ENCODE measurements around the gene ZNF140. TPM values are rescaled to one million over a fixed set of nuclear protein-coding genes. Genes with fewer than 3 reads are reported as not detected.

The ZNF140 gene
- total RNA-seq, 4 donors from 2014 or later: 13.0 to 22.3 (median 15.6) TPM

GRCh38 chr12:133130808-133131128, 50.0 kb downstream of the ZNF140 start:
- Histone ChIP-seq H3K4me1 (peaks cover 0 to 7% (median 0%) of the 10 kb centered on the region in 4 donors), H3K27me3 (no peaks in the 10 kb centered on the region), H3K9me3 (peaks cover 0 to 59% (median 12%) of the 10 kb centered on the region in 4 donors), H3K36me3 (peaks cover 0 to 35% (median 0%) of the 10 kb centered on the region in 3 donors), H3K27ac (peak overlapping the region; percentile 95 to 98 (median 98)), H3K4me3 (peak overlapping the region; percentile 77 to 96 (median 82))
- TF ChIP-seq, protein P1, sequence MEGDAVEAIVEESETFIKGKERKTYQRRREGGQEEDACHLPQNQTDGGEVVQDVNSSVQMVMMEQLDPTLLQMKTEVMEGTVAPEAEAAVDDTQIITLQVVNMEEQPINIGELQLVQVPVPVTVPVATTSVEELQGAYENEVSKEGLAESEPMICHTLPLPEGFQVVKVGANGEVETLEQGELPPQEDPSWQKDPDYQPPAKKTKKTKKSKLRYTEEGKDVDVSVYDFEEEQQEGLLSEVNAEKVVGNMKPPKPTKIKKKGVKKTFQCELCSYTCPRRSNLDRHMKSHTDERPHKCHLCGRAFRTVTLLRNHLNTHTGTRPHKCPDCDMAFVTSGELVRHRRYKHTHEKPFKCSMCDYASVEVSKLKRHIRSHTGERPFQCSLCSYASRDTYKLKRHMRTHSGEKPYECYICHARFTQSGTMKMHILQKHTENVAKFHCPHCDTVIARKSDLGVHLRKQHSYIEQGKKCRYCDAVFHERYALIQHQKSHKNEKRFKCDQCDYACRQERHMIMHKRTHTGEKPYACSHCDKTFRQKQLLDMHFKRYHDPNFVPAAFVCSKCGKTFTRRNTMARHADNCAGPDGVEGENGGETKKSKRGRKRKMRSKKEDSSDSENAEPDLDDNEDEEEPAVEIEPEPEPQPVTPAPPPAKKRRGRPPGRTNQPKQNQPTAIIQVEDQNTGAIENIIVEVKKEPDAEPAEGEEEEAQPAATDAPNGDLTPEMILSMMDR (IDR thresholded peaks at IDR 0.05): no peak
- no peak for TF ChIP-seq POLR2A (IDR thresholded peaks at IDR 0.05)
- DNase-seq: peak in 2 of 3 donors; percentile 57 to 66

DNA sequence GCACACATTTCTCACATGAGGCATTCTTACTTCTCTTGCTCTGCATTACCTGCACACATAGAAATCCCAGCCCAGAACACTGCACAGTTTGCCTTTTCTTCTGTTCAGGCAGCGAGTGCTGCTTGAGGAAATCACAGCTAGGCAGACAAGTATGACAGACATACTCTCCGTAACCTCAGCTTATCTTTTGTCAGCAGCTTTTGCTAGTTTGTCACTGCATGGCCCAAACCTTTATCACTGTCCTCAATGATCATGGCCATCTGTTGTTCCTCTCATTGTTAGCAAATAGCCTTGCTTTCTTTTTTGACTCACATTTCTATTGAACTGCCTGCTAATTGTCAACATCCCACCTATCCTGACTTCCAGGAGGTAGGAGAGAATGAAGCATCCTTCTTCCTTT, 55.0 kb downstream of the ZNF140 start:
- H3K36me3 ChIP-seq: peaks cover 0 to 51% (median 0%) of the 10 kb centered on the region in 3 donors
- no peak overlapping the region for H3K27ac ChIP-seq
- no peak for DNase-seq
- H3K9me3 ChIP-seq: peaks cover 0 to 72% (median 16%) of the 10 kb centered on the region in 4 donors
- no peak overlapping the region for H3K4me3 ChIP-seq
- peaks cover 0 to 7% (median 0%) of the 10 kb centered on the region in 4 donors for H3K4me1 ChIP-seq
- TF ChIP-seq, protein P1 (IDR thresholded peaks at IDR 0.05): no peak
- TF ChIP-seq POLR2A (IDR thresholded peaks at IDR 0.05): no peak
- no peaks in the 10 kb centered on the region for H3K27me3 ChIP-seq

GRCh38 chr12:133145981-133146380, 65.3 kb downstream of the ZNF140 start:
- peaks cover 0 to 66% (median 0%) of the 10 kb centered on the region in 3 donors for H3K36me3 ChIP-seq

GRCh38 chr12:133156125-133156690, 75.5 kb downstream of the ZNF140 start:
- H3K4me3 ChIP-seq: no peak overlapping the region
- H3K9me3 ChIP-seq: peaks cover 0 to 93% (median 27%) of the 10 kb centered on the region in 4 donors

More at GRCh38 chr12:133145981-133146380, 65.3 kb downstream of the ZNF140 start:
- TF ChIP-seq, protein P1 (IDR thresholded peaks at IDR 0.05): no peak
- no peak for TF ChIP-seq POLR2A (IDR thresholded peaks at IDR 0.05)
- H3K4me1 ChIP-seq: no peaks in the 10 kb centered on the region
- no peak for DNase-seq
- no peaks in the 10 kb centered on the region for H3K27me3 ChIP-seq
- H3K9me3 ChIP-seq: peaks cover 0 to 76% (median 21%) of the 10 kb centered on the region in 4 donors
- H3K27ac ChIP-seq: no peak overlapping the region
- H3K4me3 ChIP-seq: no peak overlapping the region

More at GRCh38 chr12:133156125-133156690, 75.5 kb downstream of the ZNF140 start:
- Histone ChIP-seq H3K27ac (no peak overlapping the region), H3K36me3 (peaks cover 0 to 62% (median 6%) of the 10 kb centered on the region in 3 donors), H3K27me3 (no peaks in the 10 kb centered on the region), H3K4me1 (no peaks in the 10 kb centered on the region)
- TF ChIP-seq POLR2A (IDR thresholded peaks at IDR 0.05): no peak
- TF ChIP-seq, protein P1 (IDR thresholded peaks at IDR 0.05): no peak
- no peak for DNase-seq

Other genes with a start within 250 kb of the ZNF140 start
- gene CHFR, start 193.3 kb upstream of the ZNF140 start, total RNA-seq: 100 to 1,000 TPM in 1 of 4 donors, 10 to 100 TPM in 3; 80.6 to 125 (median 94.7) TPM
- 10 to 100 TPM in 2 of 4 donors, 1 to 10 TPM in 2; 6.3 to 19.0 (median 12.5) TPM for gene ZNF605, start 124.6 kb upstream of the ZNF140 start, total RNA-seq
- 10 to 100 TPM; 15.9 to 24.8 (median 18.7) TPM for gene ZNF26, start 94.6 kb upstream of the ZNF140 start, total RNA-seq
- 10 to 100 TPM; 14.5 to 39.6 (median 27.9) TPM for gene ZNF84, start 43.4 kb upstream of the ZNF140 start, total RNA-seq
- gene ZNF891, start 49.4 kb downstream of the ZNF140 start, total RNA-seq: 1 to 10 TPM; 2.3 to 5.0 (median 3.5) TPM
- gene ZNF10, start 49.7 kb downstream of the ZNF140 start, total RNA-seq: 10 to 100 TPM in 2 of 4 donors, 1 to 10 TPM in 2; 5.8 to 28.1 (median 11.0) TPM
- gene ZNF268, start 100.6 kb downstream of the ZNF140 start, total RNA-seq: 10 to 100 TPM in 3 of 4 donors, 1 to 10 TPM in 1; 10.0 to 24.3 (median 14.9) TPM
- not detected for gene ANHX, start 155.0 kb downstream of the ZNF140 start, total RNA-seq